A549 (cell line): ENCODE results near the gene LCE6A.

Source experiments
- EP300 ChIP-seq, 2 experiments: fragments of >200 bp; sonication (Bioruptor Twin); formaldehyde crosslinking; IDR thresholded peaks; 2 replicates in 1 of 2; 3 replicates in 1 of 2; pipeline ENCODE4 v1.6.1; 2016 to 2017
- ESRRA ChIP-seq: fragments of 150-350 bp; IDR thresholded peaks from 2 replicates; pipeline ENCODE4 v1.6.1; 2014; ENCODE audit warnings: mild to moderate bottlenecking, low read length, borderline replicate concordance
- FOSB ChIP-seq: fragments of 250-450 bp; sonication (Bioruptor Pico); IDR thresholded peaks from 2 replicates; pipeline ENCODE4 v1.5.0; 2020; ENCODE audit warnings: mild to moderate bottlenecking, moderate library complexity
- FOSL2 ChIP-seq, 2 experiments: fragments of 450-650 bp in 1 of 2; fragments of >200 bp in 1 of 2; sonication (Bioruptor Twin) in 1 of 2; formaldehyde crosslinking; IDR thresholded peaks; 2 replicates each; pipeline versions ENCODE4 v1.5.0 to v1.6.1; 2016 to 2020; ENCODE audit warnings: mild to moderate bottlenecking in 1 of 2, moderate library complexity in 1 of 2
- HOXA7 ChIP-seq: fragments of 250-450 bp; sonication (Bioruptor Pico); IDR thresholded peaks from 2 replicates; pipeline ENCODE4 v1.5.0; 2020; ENCODE audit warnings: mild to moderate bottlenecking, moderate library complexity
- NR3C1 ChIP-seq: fragments of >200 bp; sonication (Bioruptor Twin); formaldehyde crosslinking; IDR thresholded peaks from 3 replicates; pipeline ENCODE4 v1.6.1; 2017
- POLR2A ChIP-seq: IDR thresholded peaks from 2 replicates; pipeline ENCODE4 v1.6.1; 2012; ENCODE audit warnings: mild to moderate bottlenecking, low read length
- RNF2 ChIP-seq: fragments of 200-600 bp; sonication (generic); IDR thresholded peaks from 2 replicates; pipeline ENCODE4 v1.6.1; 2016; ENCODE audit warnings: low read depth, mild to moderate bottlenecking, antibody characterized with exemption, moderate library complexity, borderline replicate concordance
- TP53 ChIP-seq: fragments of 250-450 bp; sonication (Bioruptor Pico); IDR thresholded peaks from 2 replicates; pipeline ENCODE4 v1.5.0; 2021; ENCODE audit warnings: mild to moderate bottlenecking, moderate library complexity
- TF ChIP-seq, protein P1 (sequence below): fragments of >200 bp; sonication (Bioruptor Twin); formaldehyde crosslinking; IDR thresholded peaks from 3 replicates; pipeline ENCODE4 v1.5.1; 2016
- TF ChIP-seq, protein P2 (sequence below): fragments of 450-650 bp; IDR thresholded peaks from 2 replicates; pipeline ENCODE4 v1.6.1; 2014; ENCODE audit warnings: antibody characterized with exemption
- TF ChIP-seq, protein P3 (sequence below): fragments of 150-350 bp; IDR thresholded peaks from 2 replicates; pipeline ENCODE4 v1.6.1; 2014; ENCODE audit warnings: low read depth, mild to moderate bottlenecking, low read length

DNA sequence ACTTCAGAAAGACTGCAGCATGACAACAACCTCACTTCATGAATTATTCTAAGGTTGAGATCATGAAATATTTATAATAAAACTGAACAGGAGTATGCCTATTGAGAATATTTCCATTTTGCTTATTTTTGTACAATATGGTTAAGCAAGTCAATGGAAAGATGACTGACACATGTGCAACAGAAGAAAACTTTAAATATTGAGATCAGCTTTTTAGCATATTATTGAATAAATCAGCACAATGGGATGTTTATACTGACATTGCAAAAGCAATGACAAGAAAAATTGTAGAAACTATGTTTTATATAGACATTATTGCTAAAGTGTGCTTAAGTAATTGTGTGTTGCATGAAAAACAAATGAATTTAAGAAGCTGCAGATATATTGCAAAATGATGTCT is 21.8 kb downstream of the LCE6A start:
- TF ChIP-seq, protein P1, sequence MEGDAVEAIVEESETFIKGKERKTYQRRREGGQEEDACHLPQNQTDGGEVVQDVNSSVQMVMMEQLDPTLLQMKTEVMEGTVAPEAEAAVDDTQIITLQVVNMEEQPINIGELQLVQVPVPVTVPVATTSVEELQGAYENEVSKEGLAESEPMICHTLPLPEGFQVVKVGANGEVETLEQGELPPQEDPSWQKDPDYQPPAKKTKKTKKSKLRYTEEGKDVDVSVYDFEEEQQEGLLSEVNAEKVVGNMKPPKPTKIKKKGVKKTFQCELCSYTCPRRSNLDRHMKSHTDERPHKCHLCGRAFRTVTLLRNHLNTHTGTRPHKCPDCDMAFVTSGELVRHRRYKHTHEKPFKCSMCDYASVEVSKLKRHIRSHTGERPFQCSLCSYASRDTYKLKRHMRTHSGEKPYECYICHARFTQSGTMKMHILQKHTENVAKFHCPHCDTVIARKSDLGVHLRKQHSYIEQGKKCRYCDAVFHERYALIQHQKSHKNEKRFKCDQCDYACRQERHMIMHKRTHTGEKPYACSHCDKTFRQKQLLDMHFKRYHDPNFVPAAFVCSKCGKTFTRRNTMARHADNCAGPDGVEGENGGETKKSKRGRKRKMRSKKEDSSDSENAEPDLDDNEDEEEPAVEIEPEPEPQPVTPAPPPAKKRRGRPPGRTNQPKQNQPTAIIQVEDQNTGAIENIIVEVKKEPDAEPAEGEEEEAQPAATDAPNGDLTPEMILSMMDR = no peak
- TF ChIP-seq NR3C1 = no peak
- no peak for TF ChIP-seq FOSB (CRISPR knock-in tag)
- TF ChIP-seq TP53 (CRISPR knock-in tag) = no peak
- TF ChIP-seq EP300 (IDR thresholded peaks at IDR 0.05) = no peak
- no peak for TF ChIP-seq POLR2A
- TF ChIP-seq, protein P2, sequence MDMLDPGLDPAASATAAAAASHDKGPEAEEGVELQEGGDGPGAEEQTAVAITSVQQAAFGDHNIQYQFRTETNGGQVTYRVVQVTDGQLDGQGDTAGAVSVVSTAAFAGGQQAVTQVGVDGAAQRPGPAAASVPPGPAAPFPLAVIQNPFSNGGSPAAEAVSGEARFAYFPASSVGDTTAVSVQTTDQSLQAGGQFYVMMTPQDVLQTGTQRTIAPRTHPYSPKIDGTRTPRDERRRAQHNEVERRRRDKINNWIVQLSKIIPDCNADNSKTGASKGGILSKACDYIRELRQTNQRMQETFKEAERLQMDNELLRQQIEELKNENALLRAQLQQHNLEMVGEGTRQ = no peak
- TF ChIP-seq HOXA7 (CRISPR knock-in tag) = no peak
- TF ChIP-seq FOSL2 (IDR thresholded peaks at IDR 0.05) = no peak
- no peak for TF ChIP-seq FOSL2 (CRISPR knock-in tag; IDR thresholded peaks at IDR 0.05)
- TF ChIP-seq, protein P3, sequence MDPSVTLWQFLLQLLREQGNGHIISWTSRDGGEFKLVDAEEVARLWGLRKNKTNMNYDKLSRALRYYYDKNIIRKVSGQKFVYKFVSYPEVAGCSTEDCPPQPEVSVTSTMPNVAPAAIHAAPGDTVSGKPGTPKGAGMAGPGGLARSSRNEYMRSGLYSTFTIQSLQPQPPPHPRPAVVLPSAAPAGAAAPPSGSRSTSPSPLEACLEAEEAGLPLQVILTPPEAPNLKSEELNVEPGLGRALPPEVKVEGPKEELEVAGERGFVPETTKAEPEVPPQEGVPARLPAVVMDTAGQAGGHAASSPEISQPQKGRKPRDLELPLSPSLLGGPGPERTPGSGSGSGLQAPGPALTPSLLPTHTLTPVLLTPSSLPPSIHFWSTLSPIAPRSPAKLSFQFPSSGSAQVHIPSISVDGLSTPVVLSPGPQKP = no peak
- no peak for TF ChIP-seq RNF2
- no peak for TF ChIP-seq ESRRA
